NT2/D1 (cell line): ENCODE results near the gene PAK1IP1.

Experiments used
- SUZ12 ChIP-seq: IDR thresholded peaks from 2 replicates; pipeline ENCODE4 v1.6.1; 2011; ENCODE audit not compliant: insufficient read length, insufficient read depth; ENCODE audit errors: extremely low read depth
- YY1 ChIP-seq: IDR thresholded peaks from 2 replicates; pipeline ENCODE4 v1.6.1; 2011; ENCODE audit not compliant: insufficient read length, insufficient read depth
- ZNF274 ChIP-seq: IDR thresholded peaks from 2 replicates; pipeline ENCODE4 v1.6.1; 2011; ENCODE audit warnings: mild to moderate bottlenecking, low read depth, low read length

DNA sequence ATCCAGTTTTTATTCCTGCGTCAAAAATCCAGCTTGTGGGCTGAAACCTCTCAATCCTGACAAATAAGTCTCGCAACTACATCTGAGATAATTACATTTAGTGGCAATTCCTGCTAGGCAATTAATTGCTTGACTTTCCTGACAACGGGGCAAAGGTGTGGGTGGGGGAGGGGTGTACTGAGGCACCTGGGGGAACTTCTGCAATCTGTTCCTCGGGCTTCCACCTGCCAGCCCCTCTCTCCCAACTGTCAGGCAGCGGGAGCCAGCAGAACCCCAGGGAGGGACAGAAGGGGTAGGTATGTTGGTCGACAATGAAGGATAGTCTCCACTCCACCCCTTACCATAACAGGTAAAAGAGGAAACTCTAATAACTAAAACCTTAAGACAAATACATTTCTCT, 7.2 kb upstream of the PAK1IP1 start:
- no peak for TF ChIP-seq YY1
- TF ChIP-seq ZNF274: no peak
- no peak for TF ChIP-seq SUZ12
